PC-9 (cell line): Measurements from ENCODE around the gene HEBP2. TPM values are rescaled to one million over a fixed set of nuclear protein-coding genes. Genes with fewer than 3 reads are reported as not detected.

ENCODE experiments used
- BruUV-seq: library from RNA; stranded (reverse); fragments of 400-500 nt; replicated peaks from 2 replicates; lab custom pipeline; 2021; lab: Mats Ljungman, UMichigan
- CTCF ChIA-PET: fragments of 300-600 bp; sonication (Branson Sonifier 250); formaldehyde crosslinking; loops from one replicate; lab custom pipeline; 2022; ENCODE audit warnings: antibody characterized with exemption; lab: Charles Lee
- POLR2A ChIA-PET: fragments of 300-600 bp; sonication (Branson Sonifier 250); formaldehyde crosslinking; loops from one replicate; lab custom pipeline; 2022; ENCODE audit warnings: antibody characterized with exemption; ENCODE audit not compliant: unreplicated experiment; lab: Charles Lee
- DNase-seq, 2 experiments: peaks; one replicate each; pipeline versions ENCODE4 v3.0.0 to v3.0.0-alpha.2; 2015 to 2022; ENCODE audit warnings: mixed read lengths in 1 of 2
- H2AFZ ChIP-seq: fragments of 200-600 bp; sonication (generic); 2 replicates; pipeline ENCODE4 v1.8.1; 2017; ENCODE audit warnings: antibody characterized with exemption
- H3F3A ChIP-seq: fragments of 200-600 bp; sonication (generic); 2 replicates; pipeline ENCODE4 v1.8.1; 2017; ENCODE audit warnings: antibody characterized with exemption, mild to moderate bottlenecking, low read depth; ENCODE audit not compliant: insufficient read depth
- H3K27ac ChIP-seq: fragments of 200-600 bp; sonication (generic); 2 replicates; pipeline ENCODE4 v1.6.1; 2016; ENCODE audit warnings: mixed run types
- H3K27me3 ChIP-seq: fragments of 200-600 bp; sonication (generic); 2 replicates; pipeline ENCODE4 v1.6.1; 2016; ENCODE audit warnings: low read depth, mixed run types; ENCODE audit not compliant: insufficient read depth
- H3K36me3 ChIP-seq: fragments of 200-600 bp; sonication (generic); 2 replicates; pipeline ENCODE4 v1.6.1; 2016; ENCODE audit warnings: low read depth, mixed run types
- H3K4me1 ChIP-seq: fragments of 200-600 bp; sonication (generic); replicated peaks from 2 replicates; pipeline ENCODE4 v1.6.1; 2016; ENCODE audit warnings: mixed run types; ENCODE audit not compliant: insufficient read depth
- H3K4me2 ChIP-seq: fragments of 200-600 bp; sonication (generic); 2 replicates; pipeline ENCODE4 v1.6.1; 2017; ENCODE audit warnings: mixed run types
- H3K4me3 ChIP-seq: fragments of 200-600 bp; sonication (generic); 2 replicates; pipeline ENCODE4 v1.6.1; 2016; ENCODE audit warnings: mixed run types
- H3K79me2 ChIP-seq: fragments of 200-600 bp; sonication (generic); 2 replicates; pipeline ENCODE4 v1.6.1; 2017; ENCODE audit warnings: low read depth, mixed run types
- H3K9me2 ChIP-seq: fragments of 200-600 bp; sonication (generic); 2 replicates; pipeline ENCODE4 v1.8.1; 2017; ENCODE audit warnings: mild to moderate bottlenecking; ENCODE audit not compliant: insufficient read depth
- H3K9me3 ChIP-seq: fragments of 200-600 bp; sonication (generic); 2 replicates; pipeline ENCODE4 v1.8.1; 2016; ENCODE audit warnings: low read depth; ENCODE audit not compliant: insufficient read depth
- H4K20me1 ChIP-seq: fragments of 200-600 bp; sonication (generic); 2 replicates; pipeline ENCODE4 v1.8.1; 2017; ENCODE audit not compliant: insufficient read depth
- CTCF ChIP-seq: fragments of 200-600 bp; sonication (generic); conservative IDR thresholded peaks from 2 replicates; pipeline ENCODE4 v1.6.1; 2017; ENCODE audit warnings: mixed run types, antibody characterized with exemption, mild to moderate bottlenecking, moderate library complexity
- EZH2 ChIP-seq: fragments of 200-600 bp; sonication (generic); IDR thresholded peaks from 2 replicates; pipeline ENCODE4 v1.8.0; 2017; ENCODE audit warnings: antibody characterized with exemption, low read depth
- intact Hi-C: fragments of 100-400 bp; cut with micrococcal nuclease; formaldehyde crosslinking; loops from one replicate; pipeline ENCODE4 v1.10.0; 2022; ENCODE audit not compliant: unreplicated experiment
- total RNA-seq: library from RNA; stranded (reverse); gene quantifications from 2 replicates; pipeline ENCODE4 v1.2.3, GENCODE V29; 2021

The HEBP2 gene
- total RNA-seq, 1 experiment from 2014 or later = 41.0 TPM

GRCh38 chr6:138461647-138462046, 57.6 kb downstream of the HEBP2 start:
- no peaks in the 10 kb centered on the region for H3K36me3 ChIP-seq
- no peak for DNase-seq
- ChIA-PET CTCF (no interaction called here), POLR2A (no interaction called here)
- H3K9me2 ChIP-seq = no peaks in the 10 kb centered on the region
- H3K27me3 ChIP-seq = no peaks in the 10 kb centered on the region
- intact Hi-C loops = no loop called here
- H3K9me3 ChIP-seq = peaks cover 3% of the 10 kb centered on the region; the same call in 1 of the 2 replicates
- H2AFZ ChIP-seq = no peak overlapping the region
- no peak overlapping the region for H3K4me2 ChIP-seq
- H3K27ac ChIP-seq = no peak overlapping the region
- H3K4me1 ChIP-seq = peaks cover 28% of the 10 kb centered on the region
- H3K4me3 ChIP-seq = no peak overlapping the region
- BruUV-seq = no TSS peak
- peaks cover 34% of the 10 kb centered on the region for H3F3A ChIP-seq
- no peak for TF ChIP-seq EZH2
- TF ChIP-seq CTCF = no peak
- H3K79me2 ChIP-seq = peaks cover 5% of the 10 kb centered on the region
- no peaks in the 10 kb centered on the region for H4K20me1 ChIP-seq

GRCh38 chr6:138464085-138464484, 60.1 kb downstream of the HEBP2 start:
- Histone ChIP-seq H3K79me2 (peaks cover 6% of the 10 kb centered on the region), H3K36me3 (no peaks in the 10 kb centered on the region), H3K27me3 (no peaks in the 10 kb centered on the region), H3K9me3 (peaks cover 3% of the 10 kb centered on the region; the same call in 1 of the 2 replicates), H3K9me2 (no peaks in the 10 kb centered on the region), H3K27ac (peak overlapping the region; percentile 77; the same call in 1 of the 2 replicates), H4K20me1 (no peaks in the 10 kb centered on the region), H3K4me1 (peaks cover 46% of the 10 kb centered on the region), H3K4me3 (no peak overlapping the region), H2AFZ (no peak overlapping the region), H3K4me2 (peak overlapping the region; percentile 32; the same call in 1 of the 2 replicates), H3F3A (peaks cover 47% of the 10 kb centered on the region)
- TF ChIP-seq EZH2 (no peak), CTCF (no peak)
- DNase-seq = no peak
- ChIA-PET CTCF (no interaction called here), POLR2A (no interaction called here)
- no TSS peak for BruUV-seq
- intact Hi-C loops = no loop called here

DNA sequence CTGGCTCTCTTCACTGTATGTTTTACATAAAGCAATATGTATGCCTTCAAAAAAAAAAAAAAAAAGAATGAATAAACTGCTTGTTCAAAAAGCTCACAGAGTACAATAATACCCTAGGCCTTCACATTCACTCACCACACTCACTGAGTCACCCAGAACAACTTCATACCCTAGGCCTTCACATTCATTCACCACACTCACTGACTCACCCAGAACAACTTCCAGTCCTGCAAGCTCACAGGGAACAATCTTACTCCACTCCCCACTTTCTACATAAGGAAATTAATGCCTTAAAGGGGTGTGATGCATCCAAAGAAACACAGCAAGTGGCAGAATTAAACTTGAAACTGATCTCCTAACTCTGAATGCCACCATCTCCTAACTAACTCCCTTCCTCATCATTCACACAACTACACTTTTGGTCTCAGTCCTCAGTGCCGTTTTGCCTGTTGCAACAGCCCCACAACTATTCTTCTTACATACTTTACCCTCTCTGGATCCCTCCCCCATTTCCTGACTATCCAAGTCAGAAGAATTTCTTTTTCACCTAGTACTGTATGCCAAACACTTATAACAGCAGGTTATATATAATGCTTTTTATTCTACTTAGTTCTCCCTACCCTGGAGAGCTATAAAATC, 61.1 kb downstream of the HEBP2 start:
- no peaks in the 10 kb centered on the region for H3K9me2 ChIP-seq
- no TSS peak for BruUV-seq
- H3K27ac ChIP-seq = peak overlapping the region; percentile 77
- DNase-seq = peak; percentile 47 to 99
- no peaks in the 10 kb centered on the region for H3K36me3 ChIP-seq
- CTCF ChIA-PET = interaction anchor here (0.6 to 0.9 kb wide), 3 partner anchors 10 to 174 kb away, joined by 3 to 9 read pairs (median 6); no protein-coding TSS in a partner anchor
- peaks cover 3% of the 10 kb centered on the region; the same call in 1 of the 2 replicates for H3K9me3 ChIP-seq
- POLR2A ChIA-PET = interaction anchor here (0.5 kb wide), 1 partner anchor 29 kb away, joined by 10 read pairs; no protein-coding TSS in a partner anchor
- H3K79me2 ChIP-seq = peaks cover 6% of the 10 kb centered on the region
- TF ChIP-seq CTCF (no peak), EZH2 (no peak)
- no peak overlapping the region; the same call in 1 of the 2 replicates for H3K4me3 ChIP-seq
- H3K4me2 ChIP-seq = peak overlapping the region; percentile 66
- peaks cover 4% of the 10 kb centered on the region; the same call in 1 of the 2 replicates for H4K20me1 ChIP-seq
- peaks cover 57% of the 10 kb centered on the region for H3F3A ChIP-seq
- H2AFZ ChIP-seq = no peak overlapping the region
- no peaks in the 10 kb centered on the region for H3K27me3 ChIP-seq
- intact Hi-C loops = no loop called here
- H3K4me1 ChIP-seq = peaks cover 57% of the 10 kb centered on the region
